Kasumi-1 (cell line): Measurements from ENCODE around the gene EQTN.
"Not testable (repeated sequence)": the region's sequence is repeated elsewhere in the genome, so short reads cannot be mapped to it uniquely, and the experiment has no call there.

ENCODE experiments used
- DNase-seq, 2 experiments: peaks; one replicate each; lab custom pipeline; 2025; lab: John Stamatoyannopoulos, UW

EQTN gene

DNA sequence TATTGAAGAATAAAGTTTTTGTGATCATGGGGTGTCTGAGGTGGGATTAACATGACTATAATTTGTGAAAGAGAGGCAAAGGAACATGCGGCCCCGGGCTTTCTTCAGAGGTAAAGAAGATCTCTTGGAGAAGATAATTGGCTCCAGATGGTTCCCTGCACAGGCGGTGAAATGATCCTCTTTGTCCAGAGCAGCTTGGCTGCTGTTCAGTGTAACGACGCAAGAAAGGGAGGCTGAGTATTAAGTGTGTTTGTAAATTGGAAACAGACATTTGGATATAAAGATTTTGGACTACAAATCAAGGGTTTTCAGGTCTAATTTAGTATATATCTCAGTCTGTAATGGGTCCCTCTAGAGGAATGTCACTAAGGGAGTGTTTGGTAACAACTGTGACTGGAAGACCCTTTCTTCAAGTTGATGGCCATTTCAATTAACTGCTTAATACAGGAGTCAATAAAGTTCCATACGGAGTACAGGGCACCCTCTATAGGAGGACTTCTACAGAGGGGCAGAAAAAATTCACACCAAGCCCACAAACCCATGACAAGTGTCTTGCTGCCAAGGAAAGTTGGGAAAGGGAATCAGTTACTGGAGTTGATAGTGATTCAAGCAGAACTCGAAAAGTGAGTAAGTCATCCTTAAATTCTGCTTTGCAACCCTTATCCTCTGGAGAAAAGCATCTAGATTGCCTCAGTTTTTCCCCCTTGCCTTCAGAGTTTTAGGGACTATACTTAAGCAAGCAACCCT, 4.1 kb downstream of the EQTN start:
- no peak for DNase-seq

DNA sequence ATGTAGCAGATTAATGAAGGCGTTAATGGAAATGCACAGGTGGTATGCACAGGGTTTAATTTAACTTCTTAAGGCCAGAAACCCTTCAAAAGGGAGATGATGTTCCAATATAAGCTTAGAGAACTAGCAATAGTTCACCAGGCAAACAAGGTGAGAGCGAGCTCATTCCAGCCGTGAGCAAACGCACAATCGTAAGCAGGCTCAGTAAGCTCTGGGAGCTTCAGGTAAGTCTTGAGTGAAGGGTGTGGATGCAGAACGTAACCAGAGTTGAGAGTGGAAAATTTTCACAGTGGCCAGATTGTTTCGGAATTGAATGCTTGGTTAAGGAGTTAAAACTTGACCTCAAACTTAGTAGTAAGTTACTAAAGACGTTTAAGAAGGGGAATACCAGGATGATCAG, 5.7 kb downstream of the EQTN start:
- no peak for DNase-seq

GRCh38 chr9:27282269-27282668, 14.7 kb downstream of the EQTN start:
- DNase-seq: no peak

GRCh38 chr9:27280860-27281259, 16.1 kb downstream of the EQTN start:
- no peak for DNase-seq

DNA sequence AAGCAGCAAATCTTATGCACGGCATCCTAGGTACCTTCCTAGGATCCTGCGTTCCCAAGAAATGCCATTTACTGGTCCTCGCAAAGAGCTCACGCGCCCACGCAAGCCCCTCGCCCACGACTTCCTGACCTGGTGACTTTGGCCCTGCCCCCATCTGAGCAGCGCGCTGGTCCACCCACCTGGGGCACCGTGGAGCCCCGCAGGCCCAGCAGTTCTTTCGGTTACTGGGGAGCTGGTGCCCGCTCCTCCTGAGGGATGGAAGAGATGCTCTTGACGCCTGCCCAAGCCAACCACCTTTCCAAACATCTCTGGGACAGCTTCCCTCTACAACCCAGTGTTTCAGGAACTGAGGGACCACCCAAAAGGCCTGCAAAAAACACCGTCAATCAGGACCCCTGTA, 16.7 kb downstream of the EQTN start:
- no peak for DNase-seq

GRCh38 chr9:27279611-27280010, 17.3 kb downstream of the EQTN start:
- no peak for DNase-seq

GRCh38 chr9:27278374-27278773, 18.6 kb downstream of the EQTN start:
- DNase-seq: no peak

- DNase-seq: peak; percentile 38 to 48
Observed at GRCh38 chr9:27276193-27277030, 20.5 kb downstream of the EQTN start.

- no peak for DNase-seq
Observed at GRCh38 chr9:27273186-27273585, 23.8 kb downstream of the EQTN start.

DNA sequence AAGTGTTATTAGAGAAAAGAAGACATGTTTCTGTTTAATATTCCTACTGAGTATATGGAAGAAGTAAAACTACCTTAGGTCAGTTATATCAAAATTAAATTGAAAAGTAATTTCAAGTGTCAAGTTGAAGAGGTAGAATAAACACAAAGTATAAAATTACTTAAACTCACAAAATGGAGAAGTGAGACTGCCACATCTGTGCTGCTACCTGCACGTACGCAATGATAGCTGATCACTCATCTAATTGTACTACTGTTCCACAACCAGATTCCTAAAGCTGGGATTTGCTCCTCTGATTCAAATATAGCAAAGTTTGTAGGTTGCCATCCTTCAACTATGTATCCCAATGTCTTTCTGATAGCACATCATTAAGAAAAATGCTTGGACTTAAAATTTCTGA, 24.8 kb downstream of the EQTN start:
- DNase-seq: no peak

DNA sequence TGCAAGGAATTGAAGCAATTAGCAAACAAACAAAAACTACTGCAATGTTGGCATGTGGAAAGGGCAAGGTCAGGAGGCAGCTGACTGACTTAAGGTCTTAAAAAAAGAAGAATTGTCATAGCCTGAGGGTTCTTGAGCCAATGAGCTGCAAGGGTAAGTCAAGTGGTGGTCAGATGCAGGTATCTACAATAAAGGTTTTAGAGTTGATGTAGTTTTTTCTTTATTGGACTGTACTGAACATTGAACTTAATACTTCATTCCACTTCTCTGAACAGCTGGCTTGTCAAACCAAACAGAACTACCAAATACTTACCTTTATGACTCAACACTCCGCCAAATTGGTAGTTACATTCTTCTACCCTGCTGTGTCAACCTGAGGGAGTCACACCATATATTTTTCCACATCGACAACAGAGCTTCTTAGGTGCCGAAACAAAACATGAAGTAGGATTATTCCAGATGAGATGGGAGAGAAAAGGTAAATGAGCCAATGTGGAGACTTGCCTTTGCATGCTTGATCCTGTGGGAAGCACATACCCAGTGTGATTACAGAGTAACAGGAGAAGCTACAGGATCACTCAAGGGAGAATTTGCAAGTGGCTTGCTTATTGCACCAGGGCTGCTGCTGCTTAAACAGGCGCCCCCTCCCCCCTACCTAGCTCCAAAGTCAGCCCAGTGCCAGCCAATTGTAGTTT, 35.3 kb downstream of the EQTN start:
- DNase-seq: no peak

DNA sequence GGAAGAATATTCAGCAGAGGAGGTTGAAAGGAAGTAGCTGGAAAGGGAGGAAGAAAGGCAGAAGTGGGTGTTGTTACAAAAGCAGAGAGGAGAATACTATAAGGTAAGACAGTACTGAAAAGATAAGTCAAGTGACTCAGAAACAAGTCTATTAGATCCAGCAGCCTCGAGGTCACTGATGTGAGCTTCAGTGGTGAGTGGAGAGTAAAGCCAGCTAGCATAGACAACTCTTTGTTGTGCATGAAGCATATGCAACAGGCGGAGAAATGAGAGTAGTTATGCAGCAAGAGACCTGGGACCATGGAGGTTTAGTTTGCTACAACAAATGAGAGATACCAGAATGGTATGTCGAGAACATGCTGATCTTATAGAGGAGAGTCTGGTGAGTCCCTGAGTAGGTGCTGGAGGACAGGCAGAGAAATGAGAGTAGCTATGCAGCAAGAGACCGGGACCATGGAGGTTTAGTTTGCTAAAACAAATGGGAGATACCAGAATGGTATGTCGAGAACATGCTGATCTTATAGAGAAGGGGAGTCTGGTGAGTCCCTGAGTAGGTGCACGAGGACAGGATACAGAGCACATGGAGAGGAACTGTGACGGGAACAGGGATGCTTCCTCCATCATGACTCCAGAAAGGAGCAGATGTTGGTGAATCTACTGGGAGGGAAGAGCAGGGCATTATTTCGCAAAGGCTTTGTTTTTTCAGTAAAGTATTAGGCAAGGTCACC, 36.0 kb downstream of the EQTN start:
- no peak for DNase-seq

DNA sequence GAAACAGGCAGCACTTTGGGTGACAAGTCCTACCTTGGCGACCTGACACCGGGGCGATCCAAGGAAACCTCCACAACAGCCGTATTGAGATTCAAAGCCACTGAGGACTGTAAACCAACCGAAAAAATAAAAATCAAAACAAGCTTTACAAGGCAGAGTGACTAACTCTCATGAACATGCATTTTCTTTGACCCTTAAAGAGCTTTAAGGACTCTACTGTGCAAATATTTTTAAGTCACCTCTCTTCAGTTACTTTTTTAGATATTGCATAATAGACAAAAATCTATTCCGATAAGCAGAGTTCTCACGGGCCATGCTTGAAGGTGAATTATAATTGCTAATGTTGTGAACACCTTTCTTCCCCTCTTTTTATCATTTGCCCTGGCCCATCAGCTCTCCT, 38.3 kb downstream of the EQTN start:
- DNase-seq: no peak

DNA sequence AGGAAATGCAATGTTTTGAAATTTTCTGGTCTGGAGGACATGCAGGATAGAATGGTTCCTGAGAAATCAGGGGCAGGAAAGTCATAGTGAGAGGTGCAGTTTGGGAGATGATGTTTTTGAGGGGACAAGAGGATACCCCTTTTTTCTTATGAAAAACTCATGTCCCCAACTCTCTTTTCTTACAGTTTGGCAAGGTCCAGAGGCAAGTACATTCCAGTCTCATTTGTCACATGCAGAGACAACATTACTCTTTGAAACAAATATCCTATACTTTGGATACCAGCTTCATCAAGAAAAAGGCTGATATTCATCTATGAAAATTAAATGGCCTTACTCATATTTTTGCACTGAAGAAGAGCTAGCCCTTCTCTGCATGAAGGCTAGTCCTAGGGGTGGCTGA, 48.2 kb downstream of the EQTN start:
- DNase-seq: no peak

- peak; percentile 36 to 57 for DNase-seq
Observed at GRCh38 chr9:27247756-27248155, 49.2 kb downstream of the EQTN start.

- DNase-seq: not testable (repeated sequence)
Observed at GRCh38 chr9:27239648-27240047, 57.3 kb downstream of the EQTN start.
